Retinal pigment epithelial cell (primary cell): Measurements from ENCODE around the gene SAMD14.

Source experiments
- DNase-seq: peaks from one replicate; pipeline ENCODE4 v3.0.0-alpha.2; 2010; ENCODE audit warnings: low read depth
- H3K4me3 ChIP-seq: 2 replicates; pipeline ENCODE4 v1.5.1; 2011; ENCODE audit warnings: mild to moderate bottlenecking, low read length, control low read depth, moderate library complexity
- TF ChIP-seq, protein P1 (sequence below): conservative IDR thresholded peaks from 2 replicates; pipeline ENCODE4 v1.5.1; 2011; ENCODE audit warnings: low read depth, low read length, control low read depth, inconsistent platforms

Gene SAMD14

DNA sequence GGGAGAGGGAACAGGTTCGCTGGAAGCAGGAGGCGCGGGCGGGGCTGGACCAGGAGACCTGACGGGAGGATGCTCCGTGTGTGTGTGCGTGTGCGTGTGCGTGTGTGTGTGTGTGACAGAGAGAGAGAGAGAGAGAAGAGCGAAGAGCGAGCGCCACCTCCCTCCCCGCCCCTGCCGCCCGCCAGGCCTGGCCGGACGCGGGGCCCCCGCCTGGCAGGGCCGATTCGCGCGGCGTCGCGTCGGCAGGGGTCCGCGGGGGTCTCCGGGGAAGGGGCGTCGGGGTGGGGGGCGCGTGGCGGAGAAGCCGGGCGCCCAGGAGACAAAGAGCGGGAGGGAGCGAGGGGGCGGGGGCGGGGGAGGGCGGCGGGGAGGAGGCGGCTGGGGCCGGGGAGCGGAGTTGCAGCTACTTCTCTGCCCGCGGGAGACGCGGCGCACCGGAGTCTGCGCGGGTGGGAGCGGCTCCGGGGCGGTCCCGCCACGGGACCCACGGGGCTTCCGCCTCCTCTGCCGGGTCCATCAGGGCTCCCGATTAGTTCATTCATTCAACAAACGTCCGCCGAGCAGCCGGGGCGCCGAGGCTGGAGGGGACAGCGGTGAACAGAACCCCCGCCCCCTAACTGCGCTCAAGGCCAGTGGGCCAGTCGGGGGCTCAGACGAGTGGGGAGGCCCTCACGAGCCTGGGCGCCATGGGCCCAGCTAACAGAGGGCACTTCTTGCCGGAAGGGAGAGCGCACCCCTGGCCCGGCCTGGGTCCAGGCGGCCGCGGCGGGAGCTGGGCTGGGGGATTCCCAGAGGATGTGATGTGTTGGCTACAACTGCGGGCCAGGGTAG, at the start of gene SAMD14:
Gene SAMD14 (minus strand): TSS at position 433 of the 831 bp plus-strand sequence. CDS start 5,201 bp downstream, outside the sequence.
- TF ChIP-seq, protein P1, sequence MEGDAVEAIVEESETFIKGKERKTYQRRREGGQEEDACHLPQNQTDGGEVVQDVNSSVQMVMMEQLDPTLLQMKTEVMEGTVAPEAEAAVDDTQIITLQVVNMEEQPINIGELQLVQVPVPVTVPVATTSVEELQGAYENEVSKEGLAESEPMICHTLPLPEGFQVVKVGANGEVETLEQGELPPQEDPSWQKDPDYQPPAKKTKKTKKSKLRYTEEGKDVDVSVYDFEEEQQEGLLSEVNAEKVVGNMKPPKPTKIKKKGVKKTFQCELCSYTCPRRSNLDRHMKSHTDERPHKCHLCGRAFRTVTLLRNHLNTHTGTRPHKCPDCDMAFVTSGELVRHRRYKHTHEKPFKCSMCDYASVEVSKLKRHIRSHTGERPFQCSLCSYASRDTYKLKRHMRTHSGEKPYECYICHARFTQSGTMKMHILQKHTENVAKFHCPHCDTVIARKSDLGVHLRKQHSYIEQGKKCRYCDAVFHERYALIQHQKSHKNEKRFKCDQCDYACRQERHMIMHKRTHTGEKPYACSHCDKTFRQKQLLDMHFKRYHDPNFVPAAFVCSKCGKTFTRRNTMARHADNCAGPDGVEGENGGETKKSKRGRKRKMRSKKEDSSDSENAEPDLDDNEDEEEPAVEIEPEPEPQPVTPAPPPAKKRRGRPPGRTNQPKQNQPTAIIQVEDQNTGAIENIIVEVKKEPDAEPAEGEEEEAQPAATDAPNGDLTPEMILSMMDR, result no peak
- H3K4me3 ChIP-seq, result peak within 1 kb of the TSS; percentile 46
- no peak for DNase-seq

- DNase-seq, result peak; percentile 95
- H3K4me3 ChIP-seq, result no peak overlapping the region
- TF ChIP-seq, protein P1, result peak; percentile 68
Observed at GRCh38 chr17:50177983-50178834, 48.2 kb upstream of the SAMD14 start.

DNA sequence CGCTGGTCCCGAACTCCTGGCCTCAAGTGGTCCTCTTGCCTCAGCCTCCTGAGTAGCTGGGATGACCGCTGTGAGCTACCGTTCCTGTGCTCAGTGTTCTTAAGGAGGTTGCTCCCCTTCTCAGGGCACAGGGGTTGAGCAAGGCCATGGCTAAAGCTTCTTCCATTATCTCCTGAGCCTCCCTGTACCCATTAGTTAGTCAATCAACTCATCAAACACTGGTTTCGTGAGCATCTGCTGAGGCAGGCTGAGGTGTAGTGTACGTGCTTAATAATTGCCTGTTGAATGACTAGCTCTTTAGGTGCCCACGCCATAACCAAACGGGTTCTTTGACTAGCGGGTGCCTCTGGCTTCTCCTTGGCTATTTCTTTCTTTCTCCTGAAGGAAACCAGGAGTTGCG, 47.5 kb upstream of the SAMD14 start:
- no peak overlapping the region for H3K4me3 ChIP-seq
- TF ChIP-seq, protein P1, result no peak
- no peak for DNase-seq

GRCh38 chr17:50176559-50177357, 46.8 kb upstream of the SAMD14 start:
- DNase-seq, result no peak
- TF ChIP-seq, protein P1, result peak; percentile 29
- H3K4me3 ChIP-seq, result no peak overlapping the region

- no peak overlapping the region for H3K4me3 ChIP-seq
- TF ChIP-seq, protein P1, result no peak
- no peak for DNase-seq
Observed at GRCh38 chr17:50175035-50175807, 45.3 kb upstream of the SAMD14 start.

GRCh38 chr17:50174444-50174843, 44.5 kb upstream of the SAMD14 start:
- DNase-seq, result no peak
- TF ChIP-seq, protein P1, result no peak
- no peak overlapping the region for H3K4me3 ChIP-seq
